ENCODE data around the gene SERPINA3.

The SERPINA3 gene

DNA sequence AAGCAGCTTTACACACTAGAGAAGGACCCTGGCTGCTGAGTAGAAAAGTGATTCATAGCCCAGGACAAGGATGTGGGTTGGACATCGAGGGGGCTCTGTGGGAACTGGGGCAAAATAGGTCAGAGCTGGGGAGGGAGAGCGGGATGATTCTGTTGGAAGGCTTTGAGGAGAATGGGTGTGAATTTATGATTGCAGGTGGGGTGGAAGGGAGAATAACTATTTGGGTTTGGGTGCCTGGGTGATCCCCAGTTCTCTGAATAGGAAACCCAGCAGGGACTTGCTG, 13.1 kb downstream of the SERPINA3 start:
- Histone ChIP-seq H3K4me3 (ENCODE audit: low read length) (no peak overlapping the region), H4K20me1 (ENCODE audit: control insufficient read depth, insufficient read depth, low read depth, low read length) (no peaks in the 10 kb centered on the region), H3K9me2 (replicated peaks; ENCODE audit: control insufficient read depth, low read length) (no peaks in the 10 kb centered on the region), H3K4me2 (ENCODE audit: low read length) (no peak overlapping the region), H3K79me2 (ENCODE audit: control insufficient read depth, low read length) (no peaks in the 10 kb centered on the region), H3K36me3 (ENCODE audit: control insufficient read depth, low read length) (no peaks in the 10 kb centered on the region), H3K4me1 (ENCODE audit: control insufficient read depth, low read length) (no peaks in the 10 kb centered on the region), H3K9me3 (ENCODE audit: control insufficient read depth, insufficient read depth, low read length) (no peaks in the 10 kb centered on the region), H3F3A (ENCODE audit: control insufficient read depth, insufficient read depth) (no peaks in the 10 kb centered on the region), H3K27ac (ENCODE audit: low read depth, low read length) (no peak overlapping the region), H3K27me3 (ENCODE audit: control insufficient read depth, low read length) (peaks cover 14% of the 10 kb centered on the region)
- no peak for TF ChIP-seq EZH2phosphoT487 (IDR thresholded peaks at IDR 0.05; ENCODE audit: borderline replicate concordance, low read length)
- TF ChIP-seq CTCF (IDR thresholded peaks at IDR 0.05; ENCODE audit: low read depth, low read length, poor library complexity, severe bottlenecking): no peak

DNA sequence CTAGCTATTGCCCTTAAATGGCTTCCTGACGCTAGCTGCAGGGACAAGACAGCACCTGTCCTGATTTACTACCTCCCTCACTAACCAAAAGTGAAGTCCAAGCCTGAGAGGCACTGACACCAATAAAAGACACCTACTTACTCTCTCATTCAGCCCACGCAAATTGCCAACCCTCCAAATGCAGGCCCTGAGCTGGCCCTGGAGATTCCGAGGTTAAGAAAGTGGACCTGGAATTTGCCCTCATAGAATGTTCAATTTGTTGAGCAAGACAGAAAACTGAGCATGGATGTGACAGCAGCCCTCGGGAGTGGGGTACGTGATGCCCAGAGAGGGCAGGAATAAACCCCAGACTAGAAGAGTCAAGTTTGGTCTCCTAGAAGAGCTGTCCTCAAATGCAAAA, 16.4 kb downstream of the SERPINA3 start:
- H3K79me2 ChIP-seq (ENCODE audit: control insufficient read depth, low read length): no peaks in the 10 kb centered on the region
- TF ChIP-seq EZH2phosphoT487 (IDR thresholded peaks at IDR 0.05; ENCODE audit: borderline replicate concordance, low read length) (no peak), CTCF (IDR thresholded peaks at IDR 0.05; ENCODE audit: low read depth, low read length, poor library complexity, severe bottlenecking) (no peak)
- H3K4me1 ChIP-seq (ENCODE audit: control insufficient read depth, low read length): no peaks in the 10 kb centered on the region
- H3K27me3 ChIP-seq (ENCODE audit: control insufficient read depth, low read length): peaks cover 10% of the 10 kb centered on the region
- no peaks in the 10 kb centered on the region for H3F3A ChIP-seq (ENCODE audit: control insufficient read depth, insufficient read depth)
- H3K36me3 ChIP-seq (ENCODE audit: control insufficient read depth, low read length): no peaks in the 10 kb centered on the region
- H3K9me2 ChIP-seq (replicated peaks; ENCODE audit: control insufficient read depth, low read length): no peaks in the 10 kb centered on the region
- H3K4me2 ChIP-seq (ENCODE audit: low read length): no peak overlapping the region
- no peak overlapping the region for H3K4me3 ChIP-seq (ENCODE audit: low read length)
- H3K9me3 ChIP-seq (ENCODE audit: control insufficient read depth, insufficient read depth, low read length): no peaks in the 10 kb centered on the region
- H3K27ac ChIP-seq (ENCODE audit: low read depth, low read length): no peak overlapping the region
- no peaks in the 10 kb centered on the region for H4K20me1 ChIP-seq (ENCODE audit: control insufficient read depth, insufficient read depth, low read depth, low read length)

GRCh38 chr14:94630396-94630795, 18.2 kb downstream of the SERPINA3 start:
- Histone ChIP-seq H3K9me2 (replicated peaks; ENCODE audit: control insufficient read depth, low read length) (no peaks in the 10 kb centered on the region), H3F3A (ENCODE audit: control insufficient read depth, insufficient read depth) (no peaks in the 10 kb centered on the region), H3K27ac (ENCODE audit: low read depth, low read length) (no peak overlapping the region), H3K4me2 (ENCODE audit: low read length) (no peak overlapping the region), H3K27me3 (ENCODE audit: control insufficient read depth, low read length) (peaks cover 10% of the 10 kb centered on the region), H3K4me1 (ENCODE audit: control insufficient read depth, low read length) (no peaks in the 10 kb centered on the region), H3K79me2 (ENCODE audit: control insufficient read depth, low read length) (no peaks in the 10 kb centered on the region), H3K4me3 (ENCODE audit: low read length) (no peak overlapping the region), H3K9me3 (ENCODE audit: control insufficient read depth, insufficient read depth, low read length) (no peaks in the 10 kb centered on the region), H4K20me1 (ENCODE audit: control insufficient read depth, insufficient read depth, low read depth, low read length) (no peaks in the 10 kb centered on the region), H3K36me3 (ENCODE audit: control insufficient read depth, low read length) (no peaks in the 10 kb centered on the region)
- TF ChIP-seq CTCF (IDR thresholded peaks at IDR 0.05; ENCODE audit: low read depth, low read length, poor library complexity, severe bottlenecking) (no peak), EZH2phosphoT487 (IDR thresholded peaks at IDR 0.05; ENCODE audit: borderline replicate concordance, low read length) (no peak)

DNA sequence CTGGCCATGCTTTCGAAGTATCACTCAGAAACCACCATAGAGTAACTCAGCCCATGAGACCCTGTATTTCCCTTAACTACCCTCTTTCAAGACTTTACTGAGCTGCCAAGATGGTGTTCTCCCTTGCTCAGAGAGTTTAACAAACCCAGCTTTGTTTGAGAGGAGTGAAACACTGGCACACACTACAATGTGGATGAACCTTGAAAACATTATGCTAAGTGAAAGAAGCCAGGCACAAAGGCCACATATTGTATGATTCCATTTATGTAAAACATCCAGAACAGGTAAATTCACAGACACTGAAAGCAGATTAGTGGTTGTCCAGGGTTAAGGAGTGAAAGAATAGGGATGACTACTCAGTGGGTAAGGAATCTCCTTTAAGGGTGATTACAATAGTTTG, 18.9 kb downstream of the SERPINA3 start:
- TF ChIP-seq EZH2phosphoT487 (IDR thresholded peaks at IDR 0.05; ENCODE audit: borderline replicate concordance, low read length): no peak
- TF ChIP-seq CTCF (IDR thresholded peaks at IDR 0.05; ENCODE audit: low read depth, low read length, poor library complexity, severe bottlenecking): no peak
- no peak overlapping the region for H3K27ac ChIP-seq (ENCODE audit: low read depth, low read length)

More for the DNA sequence above, 18.9 kb downstream of the SERPINA3 start:
- H3K36me3 ChIP-seq (ENCODE audit: control insufficient read depth, low read length): no peaks in the 10 kb centered on the region
- no peak overlapping the region for H3K4me2 ChIP-seq (ENCODE audit: low read length)
- H3K4me1 ChIP-seq (ENCODE audit: control insufficient read depth, low read length): no peaks in the 10 kb centered on the region
- no peaks in the 10 kb centered on the region for H4K20me1 ChIP-seq (ENCODE audit: control insufficient read depth, insufficient read depth, low read depth, low read length)
- peaks cover 10% of the 10 kb centered on the region for H3K27me3 ChIP-seq (ENCODE audit: control insufficient read depth, low read length)
- no peak overlapping the region for H3K4me3 ChIP-seq (ENCODE audit: low read length)
- no peaks in the 10 kb centered on the region for H3K9me3 ChIP-seq (ENCODE audit: control insufficient read depth, insufficient read depth, low read length)
- no peaks in the 10 kb centered on the region for H3K9me2 ChIP-seq (replicated peaks; ENCODE audit: control insufficient read depth, low read length)
- H3F3A ChIP-seq (ENCODE audit: control insufficient read depth, insufficient read depth): no peaks in the 10 kb centered on the region
- H3K79me2 ChIP-seq (ENCODE audit: control insufficient read depth, low read length): no peaks in the 10 kb centered on the region

All from DOHH2 (cell line).